Measurements from ENCODE around the gene ZMIZ1.

ZMIZ1 gene

DNA sequence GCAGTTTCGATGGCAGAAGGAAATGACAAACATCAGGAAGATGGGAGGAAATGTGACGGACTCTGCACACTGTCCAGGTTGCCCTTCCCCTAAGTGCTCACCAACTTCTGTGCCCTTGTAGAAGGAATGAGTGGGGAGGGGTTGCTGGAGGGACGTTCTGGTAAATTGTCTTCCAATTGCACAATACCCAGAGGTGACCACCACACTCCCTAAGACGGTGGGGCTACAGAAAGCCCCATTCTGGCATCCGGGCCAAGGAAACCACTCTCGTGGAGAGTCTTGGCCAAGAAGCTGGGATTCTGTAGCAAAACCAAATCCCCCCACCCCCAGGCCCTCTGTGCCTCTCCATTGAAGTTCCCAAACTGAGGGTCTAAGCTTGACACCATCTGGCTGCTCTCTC is 37.1 kb downstream of the ZMIZ1 start:
- Mint-ChIP-seq H3K27ac (no peak overlapping the region), H3K9me3 (no peaks in the 10 kb centered on the region), H3K4me1 (peaks cover 35 to 41% of the 10 kb centered on the region in 2 donors), H3K36me3 (peaks cover 0 to 4% of the 10 kb centered on the region in 2 donors), H3K27me3 (peaks cover 30 to 34% of the 10 kb centered on the region in 2 donors), H3K4me3 (no peak overlapping the region)
- no peak for ATAC-seq (replicated peaks)
- no peak for DNase-seq

DNA sequence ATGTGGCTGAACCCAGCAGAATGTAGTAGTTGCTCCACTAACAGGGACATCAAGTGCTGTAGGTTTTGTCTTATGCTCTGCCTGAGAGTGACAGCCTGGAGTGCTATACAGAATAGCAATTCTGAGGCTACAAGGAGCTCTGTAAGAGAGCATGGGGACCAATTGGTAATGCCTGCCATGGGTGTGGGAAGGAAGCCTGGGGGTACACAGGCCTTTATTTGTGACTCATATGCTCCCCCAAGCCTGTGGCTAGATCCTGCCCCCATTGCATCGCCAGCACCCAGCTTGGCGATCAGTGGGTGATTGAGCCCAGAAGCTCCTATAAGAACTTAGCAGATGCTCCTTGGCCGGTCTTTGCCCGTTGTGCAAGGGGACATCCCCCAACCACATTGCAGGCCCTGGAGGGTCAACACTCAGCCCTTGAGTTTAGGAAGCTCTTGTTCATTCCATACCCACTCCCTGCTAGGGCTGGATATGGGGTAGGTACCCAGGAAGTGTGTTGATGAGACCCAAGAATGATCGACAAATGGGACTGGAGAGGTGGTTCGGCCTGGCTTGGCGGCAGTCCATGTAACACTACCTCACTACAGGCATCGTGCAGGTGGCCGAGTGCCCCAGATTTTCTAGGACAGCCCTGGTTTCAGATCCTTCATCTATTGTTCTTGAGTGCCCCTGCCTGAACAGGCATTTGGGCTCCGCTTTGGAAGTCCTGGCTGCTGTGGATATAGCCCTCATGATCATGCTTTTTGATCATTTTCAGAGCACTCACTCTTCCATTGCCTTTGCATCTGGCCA is 37.7 kb downstream of the ZMIZ1 start:
- H3K4me3 Mint-ChIP-seq: no peak overlapping the region
- H3K36me3 Mint-ChIP-seq: no peaks in the 10 kb centered on the region
- peaks cover 24 to 28% of the 10 kb centered on the region in 2 donors for H3K27me3 Mint-ChIP-seq
- H3K27ac Mint-ChIP-seq: no peak overlapping the region
- peaks cover 30 to 36% of the 10 kb centered on the region in 2 donors for H3K4me1 Mint-ChIP-seq
- no peaks in the 10 kb centered on the region for H3K9me3 Mint-ChIP-seq
- no peak for ATAC-seq (replicated peaks)
- no peak for DNase-seq

DNA sequence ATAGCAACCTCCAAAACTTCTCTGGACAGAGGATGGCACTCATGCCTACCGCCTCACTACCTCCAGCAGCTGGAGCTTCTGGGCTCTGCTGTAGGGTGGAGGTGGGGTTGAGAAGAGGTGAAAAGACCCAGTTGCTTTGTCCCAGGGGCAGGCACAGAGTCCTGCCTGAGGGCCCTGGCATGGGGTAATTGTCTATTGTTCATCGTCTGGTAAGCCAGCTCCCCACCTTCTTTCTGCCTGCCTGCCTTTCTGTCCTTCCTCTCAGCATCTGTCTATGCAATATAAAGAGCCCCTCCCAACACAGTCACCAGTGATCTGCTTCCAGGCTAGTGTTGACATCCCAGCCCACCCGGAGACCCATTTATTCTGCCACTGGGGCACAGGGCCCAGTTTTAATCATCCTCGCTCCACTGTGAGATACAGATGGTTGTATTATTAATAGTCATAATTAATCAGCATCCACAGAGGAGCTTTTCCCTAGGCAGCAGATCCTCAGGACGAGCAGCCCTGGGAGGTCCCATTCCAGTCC is 39.0 kb downstream of the ZMIZ1 start:
- ATAC-seq (replicated peaks): no peak
- Mint-ChIP-seq H3K36me3 (peaks cover 0 to 2% of the 10 kb centered on the region in 2 donors), H3K4me3 (no peak overlapping the region), H3K9me3 (no peaks in the 10 kb centered on the region), H3K27me3 (peaks cover 23 to 28% of the 10 kb centered on the region in 2 donors), H3K27ac (no peak overlapping the region), H3K4me1 (peaks cover 19 to 22% of the 10 kb centered on the region in 2 donors)
- DNase-seq: no peak

DNA sequence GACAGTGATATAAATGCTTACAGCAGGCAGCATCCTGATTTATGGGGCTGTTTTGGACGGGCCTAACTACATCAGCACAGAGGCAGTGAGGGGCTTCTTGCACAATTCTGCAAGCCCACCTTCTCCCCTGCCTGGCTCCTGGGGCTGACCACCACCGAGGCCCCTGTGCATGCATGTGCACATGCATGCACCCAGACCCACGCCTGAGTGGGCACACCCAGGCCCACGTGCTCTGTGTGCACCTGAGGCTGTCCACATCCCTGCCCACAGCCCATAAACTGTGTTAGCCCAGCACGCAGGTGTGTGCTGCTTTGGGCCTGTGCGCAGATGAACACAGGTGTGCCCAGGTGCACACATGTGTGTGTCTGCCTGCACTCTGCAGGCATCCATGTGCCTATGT is 40.0 kb downstream of the ZMIZ1 start:
- Mint-ChIP-seq H3K4me1 (peaks cover 10 to 15% of the 10 kb centered on the region in 2 donors), H3K36me3 (peaks cover 0 to 2% of the 10 kb centered on the region in 2 donors), H3K9me3 (no peaks in the 10 kb centered on the region), H3K27me3 (peaks cover 15 to 24% of the 10 kb centered on the region in 2 donors), H3K27ac (no peak overlapping the region), H3K4me3 (no peak overlapping the region)
- ATAC-seq (replicated peaks): no peak
- DNase-seq: no peak

DNA sequence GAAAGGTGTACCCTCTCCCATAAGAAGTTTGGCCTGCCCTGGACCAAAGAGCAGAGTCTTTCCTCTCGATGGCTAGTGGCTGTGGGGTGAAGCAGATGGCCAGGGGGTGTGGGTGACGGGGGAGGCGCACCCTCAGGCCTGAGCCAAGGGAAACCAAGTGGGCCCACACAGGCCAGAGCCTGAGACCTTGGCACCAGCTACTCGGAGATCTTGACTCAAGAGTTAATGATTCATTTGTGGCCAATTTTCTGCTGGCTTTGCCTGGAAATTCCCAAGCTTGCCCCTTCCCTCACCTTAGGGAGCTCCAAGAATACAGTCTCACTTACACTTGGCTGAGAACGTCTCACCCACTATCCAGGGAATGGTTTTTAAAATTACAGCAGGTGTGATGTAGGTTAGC is 42.7 kb downstream of the ZMIZ1 start:
- Mint-ChIP-seq H3K36me3 (peaks cover 0 to 2% of the 10 kb centered on the region in 2 donors), H3K27me3 (peaks cover 24 to 31% of the 10 kb centered on the region in 2 donors), H3K4me3 (no peak overlapping the region), H3K9me3 (no peaks in the 10 kb centered on the region), H3K4me1 (peaks cover 21 to 37% of the 10 kb centered on the region in 2 donors), H3K27ac (no peak overlapping the region)
- DNase-seq (no peak), ATAC-seq (replicated peaks) (no peak)

DNA sequence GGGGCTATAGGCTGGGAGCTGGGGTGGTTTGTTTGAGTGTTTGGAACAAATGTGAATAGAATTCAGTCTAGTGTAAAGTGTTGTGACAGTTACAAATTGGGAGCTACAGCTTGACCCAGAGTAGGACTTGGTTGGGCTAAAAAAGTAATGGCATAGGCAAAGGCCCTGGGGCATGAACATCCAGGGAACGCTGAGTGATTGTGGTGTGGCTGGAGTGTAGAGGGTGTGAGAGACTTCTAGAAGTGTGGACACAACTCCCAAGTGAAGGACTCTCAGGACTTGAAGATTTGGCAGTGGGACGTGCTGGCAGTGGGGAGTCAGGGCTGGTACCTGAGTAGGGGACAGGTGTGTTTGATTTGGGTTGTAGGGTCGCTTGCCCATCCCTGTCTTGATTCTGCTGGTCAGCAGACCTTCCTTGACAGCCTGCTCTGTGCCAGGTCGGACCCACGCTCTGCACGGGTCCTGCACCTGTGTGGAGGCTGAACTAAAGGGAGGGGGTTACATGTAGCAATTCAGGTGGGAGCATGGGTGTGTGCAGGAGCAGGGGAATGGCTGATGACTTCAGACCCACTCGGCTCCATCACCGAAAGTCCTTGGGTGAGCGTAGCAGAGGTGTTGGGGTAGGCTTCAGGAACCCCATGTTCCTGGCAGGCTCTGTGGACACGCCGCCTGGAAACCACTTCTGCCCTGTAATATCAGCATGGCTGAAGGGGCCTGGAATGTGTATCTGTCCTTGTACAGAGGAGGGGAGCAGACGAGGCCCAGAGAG is 43.3 kb downstream of the ZMIZ1 start:
- H3K27me3 Mint-ChIP-seq: peaks cover 24 to 31% of the 10 kb centered on the region in 2 donors
- peaks cover 26 to 43% of the 10 kb centered on the region in 2 donors for H3K4me1 Mint-ChIP-seq
- H3K36me3 Mint-ChIP-seq: peaks cover 0 to 2% of the 10 kb centered on the region in 2 donors
- H3K9me3 Mint-ChIP-seq: no peaks in the 10 kb centered on the region
- ATAC-seq (replicated peaks): no peak
- H3K4me3 Mint-ChIP-seq: no peak overlapping the region
- no peak overlapping the region for H3K27ac Mint-ChIP-seq
- no peak for DNase-seq

DNA sequence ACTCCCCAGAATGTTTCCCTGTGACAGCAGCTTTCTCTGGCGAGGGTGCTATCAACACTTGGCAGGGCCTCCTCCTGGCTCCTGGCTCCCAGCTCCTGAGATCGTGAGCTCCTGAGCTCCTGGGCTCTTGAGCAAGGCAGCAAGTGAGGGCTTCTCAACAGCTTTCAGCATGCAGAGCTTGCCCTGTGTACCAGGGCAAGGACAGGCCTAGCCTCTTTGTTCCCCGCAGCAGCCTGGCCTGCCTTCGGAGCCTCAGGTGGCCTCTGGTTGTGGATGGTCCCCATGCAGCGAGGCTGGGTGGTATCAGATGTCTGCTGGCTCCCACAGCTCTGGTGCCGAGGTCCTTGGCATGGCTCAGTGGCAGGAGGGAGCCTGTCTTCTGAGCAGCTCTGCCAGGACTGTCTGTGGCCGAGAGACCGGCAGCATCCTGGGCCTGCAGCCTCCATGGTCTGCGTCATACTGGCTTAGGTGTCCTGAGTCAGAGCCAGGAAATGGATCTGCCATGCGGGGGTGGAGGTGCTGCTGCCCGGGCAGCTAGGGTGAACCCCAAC is 44.2 kb downstream of the ZMIZ1 start:
- H3K27me3 Mint-ChIP-seq: peaks cover 24 to 31% of the 10 kb centered on the region in 2 donors
- DNase-seq: no peak

DNA sequence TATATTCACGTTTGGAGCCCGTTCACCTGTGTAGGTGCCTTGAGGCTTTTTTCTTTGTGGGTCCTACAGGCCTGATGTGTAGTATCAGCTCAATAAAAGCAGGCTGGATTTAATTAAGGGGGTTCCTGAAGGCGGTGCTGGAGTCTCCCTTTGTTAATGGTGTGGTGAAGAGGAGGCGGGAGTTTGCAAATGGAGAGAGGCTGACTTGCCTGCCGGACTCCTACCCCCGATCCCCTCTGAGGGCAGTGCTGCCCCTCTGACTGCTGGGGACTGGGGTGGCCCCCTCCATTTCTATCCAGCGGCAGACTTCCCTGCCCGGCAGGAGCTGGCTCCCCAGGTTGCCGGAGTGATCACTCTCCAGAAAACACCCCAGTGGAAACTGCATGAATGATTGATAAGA is 45.1 kb downstream of the ZMIZ1 start:
- Mint-ChIP-seq H3K4me1 (peaks cover 30 to 45% of the 10 kb centered on the region in 2 donors), H3K27ac (no peak overlapping the region), H3K27me3 (peaks cover 24 to 31% of the 10 kb centered on the region in 2 donors), H3K4me3 (no peak overlapping the region), H3K36me3 (peaks cover 0 to 5% of the 10 kb centered on the region in 2 donors), H3K9me3 (no peaks in the 10 kb centered on the region)
- DNase-seq (no peak), ATAC-seq (replicated peaks) (no peak)

More for the DNA sequence above, 44.2 kb downstream of the ZMIZ1 start:
- H3K4me1 Mint-ChIP-seq: peaks cover 30 to 48% of the 10 kb centered on the region in 2 donors
- H3K27ac Mint-ChIP-seq: no peak overlapping the region
- H3K9me3 Mint-ChIP-seq: no peaks in the 10 kb centered on the region
- no peak overlapping the region for H3K4me3 Mint-ChIP-seq
- peaks cover 0 to 2% of the 10 kb centered on the region in 2 donors for H3K36me3 Mint-ChIP-seq
- no peak for ATAC-seq (replicated peaks)

DNA sequence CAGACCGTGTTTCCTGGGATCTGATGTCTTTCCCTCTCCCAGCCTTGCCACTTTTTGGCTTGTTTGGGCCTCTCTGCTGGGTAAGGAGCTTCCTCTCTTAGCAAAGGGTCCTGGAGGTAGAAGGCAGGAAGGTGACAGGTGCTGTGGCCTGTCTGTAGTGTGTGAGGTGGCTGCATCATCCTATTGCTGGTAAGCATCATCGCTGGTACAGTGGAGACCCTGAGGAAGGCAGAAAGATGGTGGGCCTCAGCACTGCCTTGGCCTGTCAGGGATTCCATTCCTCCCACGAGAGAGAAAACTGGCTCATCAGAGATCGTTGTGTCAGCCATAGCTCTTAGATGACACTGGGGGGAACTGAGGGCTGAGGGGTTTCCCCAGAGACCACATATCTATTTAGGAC is 46.5 kb downstream of the ZMIZ1 start:
- Mint-ChIP-seq H3K36me3 (peaks cover 0 to 5% of the 10 kb centered on the region in 2 donors), H3K4me3 (no peak overlapping the region), H3K27me3 (peaks cover 22 to 31% of the 10 kb centered on the region in 2 donors), H3K4me1 (peaks cover 26 to 40% of the 10 kb centered on the region in 2 donors), H3K9me3 (no peaks in the 10 kb centered on the region), H3K27ac (no peak overlapping the region)
- DNase-seq (no peak), ATAC-seq (replicated peaks) (peak; percentile 4 to 29)

DNA sequence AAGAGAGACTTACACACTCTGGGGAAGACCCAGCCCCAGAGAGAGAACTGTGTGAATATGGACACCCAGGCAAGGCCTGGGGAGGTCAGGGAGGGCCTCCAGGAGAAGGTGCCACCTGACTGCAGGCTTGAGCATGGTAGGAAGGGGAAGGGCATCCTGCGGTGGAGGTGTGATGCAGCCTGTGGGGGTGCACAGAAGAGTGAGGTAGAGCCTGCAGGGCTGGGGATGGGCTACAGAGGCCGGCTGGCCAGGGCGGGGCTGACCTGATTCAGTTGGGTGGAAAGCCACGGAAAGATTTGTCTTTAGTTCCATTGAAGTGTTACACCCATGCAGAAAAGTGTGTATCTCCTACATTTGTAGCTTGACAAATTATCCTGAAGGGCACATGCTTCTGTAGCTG is 47.6 kb downstream of the ZMIZ1 start:
- peaks cover 22 to 31% of the 10 kb centered on the region in 2 donors for H3K27me3 Mint-ChIP-seq
- ATAC-seq (replicated peaks) (peak; percentile 70 to 71), DNase-seq (no peak)
- peaks cover 0 to 7% of the 10 kb centered on the region in 2 donors for H3K36me3 Mint-ChIP-seq
- H3K27ac Mint-ChIP-seq: no peak overlapping the region
- peaks cover 26 to 40% of the 10 kb centered on the region in 2 donors for H3K4me1 Mint-ChIP-seq
- H3K4me3 Mint-ChIP-seq: peak overlapping the region in 1 of 2 donors; percentile 12
- H3K9me3 Mint-ChIP-seq: no peaks in the 10 kb centered on the region

DNA sequence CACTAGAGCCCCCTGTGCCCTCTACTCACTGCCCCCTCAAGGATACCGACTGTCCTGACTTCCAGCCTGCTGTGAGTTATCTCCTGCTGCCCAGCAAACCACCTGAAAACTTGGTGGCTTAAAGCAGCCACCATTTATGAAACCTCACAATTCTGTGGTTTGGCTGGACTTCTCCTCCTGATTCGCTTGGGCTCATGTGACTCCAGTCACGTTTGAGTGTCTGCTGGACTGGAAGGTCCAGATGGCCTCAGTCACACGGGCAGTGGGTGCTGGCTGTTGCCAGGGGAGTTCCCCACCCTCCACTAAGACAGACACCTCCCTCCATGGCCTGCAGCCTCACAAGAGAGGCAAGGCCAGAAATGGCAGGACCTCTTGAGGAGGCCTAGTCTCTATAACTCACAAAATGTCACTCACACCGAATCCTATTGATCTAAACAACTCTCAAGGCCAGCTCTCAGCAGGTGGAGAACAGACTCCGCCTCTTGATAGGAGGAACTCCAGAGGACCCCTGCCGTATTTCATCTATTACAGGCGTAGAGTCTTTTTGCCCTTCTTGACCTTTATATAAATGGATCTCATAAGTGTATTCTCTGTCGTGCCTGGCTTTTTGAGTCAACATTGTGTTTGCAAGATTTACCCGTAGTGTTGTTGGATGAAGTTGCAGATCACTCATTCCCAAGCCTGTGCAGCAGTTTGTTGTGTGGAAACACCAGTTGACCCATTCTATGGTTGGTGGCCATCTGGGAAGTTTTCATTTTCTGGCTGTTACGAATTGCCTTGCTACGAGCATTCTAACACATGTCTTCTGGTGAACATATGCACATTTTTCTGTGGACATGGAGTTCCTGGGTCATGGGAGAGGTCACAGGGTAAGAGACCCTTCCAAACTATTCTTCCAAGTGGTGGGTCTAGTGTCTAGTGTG is 48.3 kb downstream of the ZMIZ1 start:
- H3K9me3 Mint-ChIP-seq: no peaks in the 10 kb centered on the region
- H3K36me3 Mint-ChIP-seq: peaks cover 0 to 4% of the 10 kb centered on the region in 2 donors
- ATAC-seq (replicated peaks): peak; percentile 38 to 48
- H3K27ac Mint-ChIP-seq: no peak overlapping the region
- H3K4me3 Mint-ChIP-seq: peak overlapping the region; percentile 3 to 33
- H3K4me1 Mint-ChIP-seq: peaks cover 26 to 40% of the 10 kb centered on the region in 2 donors
- H3K27me3 Mint-ChIP-seq: peaks cover 16 to 26% of the 10 kb centered on the region in 2 donors
- DNase-seq: no peak

DNA sequence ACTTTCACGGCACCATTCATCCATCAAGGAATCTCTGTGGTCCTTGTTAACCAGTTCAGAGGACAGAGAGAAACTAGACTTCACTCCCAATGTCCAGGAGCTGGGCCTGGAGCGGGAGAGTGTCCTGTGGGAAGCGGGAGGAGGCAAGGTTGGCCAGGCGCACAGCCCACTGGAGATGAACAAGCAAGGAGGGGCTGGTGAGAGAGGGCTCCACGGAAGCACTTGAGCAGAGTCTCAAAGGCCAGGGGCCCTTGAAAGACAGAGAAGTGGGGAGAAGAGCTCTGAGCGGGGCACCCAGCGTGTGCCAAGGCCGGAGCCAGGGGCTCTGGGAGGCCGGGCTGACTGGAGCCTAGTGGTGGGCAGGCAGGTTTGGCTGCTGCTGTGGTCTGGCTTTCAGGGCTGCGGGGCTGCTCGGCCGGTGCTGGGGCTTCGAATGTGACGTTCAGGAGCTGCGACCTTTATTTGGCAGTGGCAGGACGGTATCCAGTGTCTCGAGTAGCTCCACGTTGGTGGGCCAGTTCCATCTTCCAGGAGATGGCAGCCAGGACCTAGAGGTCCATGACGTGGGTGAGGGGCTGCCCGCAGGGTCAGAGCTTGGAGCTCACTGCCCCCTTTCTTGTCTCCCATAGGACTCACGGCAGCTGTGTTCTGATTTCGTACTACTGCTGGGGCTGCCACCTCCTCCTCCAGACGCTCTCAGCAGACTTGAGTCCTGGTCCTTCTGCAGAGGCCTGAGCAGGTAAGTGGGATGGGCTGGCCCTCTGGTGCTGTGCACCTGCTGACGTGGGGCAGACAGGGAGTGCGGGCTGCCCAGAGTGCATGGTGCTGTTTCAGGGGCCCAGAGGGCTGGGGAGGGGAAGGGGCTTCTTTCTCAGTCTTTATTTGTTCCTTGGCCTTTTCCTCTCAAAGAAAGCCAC is 49.8 kb downstream of the ZMIZ1 start:
- no peaks in the 10 kb centered on the region for H3K9me3 Mint-ChIP-seq
- peaks cover 26 to 40% of the 10 kb centered on the region in 2 donors for H3K4me1 Mint-ChIP-seq
- H3K4me3 Mint-ChIP-seq: no peak overlapping the region
- no peak for ATAC-seq (replicated peaks)
- peaks cover 7 to 16% of the 10 kb centered on the region in 2 donors for H3K27me3 Mint-ChIP-seq
- DNase-seq: no peak
- no peak overlapping the region for H3K27ac Mint-ChIP-seq
- H3K36me3 Mint-ChIP-seq: peaks cover 0 to 4% of the 10 kb centered on the region in 2 donors

All from stimulated activated naive B cell treated with anti-CD40 and anti-IgM and Interleukin-4, amounts not matched to agents 10 μg/mL and 1 μg/mL and 100 μg/mL, for 72 hours (primary cell).